ENCODE data around the gene C9orf85. TPM values are rescaled to one million over a fixed set of nuclear protein-coding genes. Genes with fewer than 3 reads are reported as not detected.
"Not testable (repeated sequence)": the region's sequence is repeated elsewhere in the genome, so short reads cannot be mapped to it uniquely, and the experiment has no call there.

C9orf85 gene
- total RNA-seq, 2 donors from 2014 or later, result 7.1 to 10.9 TPM

- H3K27ac Mint-ChIP-seq, result no peak overlapping the region
- no peaks in the 10 kb centered on the region for H3K9me3 Mint-ChIP-seq
- H3K4me3 Mint-ChIP-seq, result no peak overlapping the region
- no peaks in the 10 kb centered on the region for H3K4me1 Mint-ChIP-seq
- H3K36me3 Mint-ChIP-seq (ENCODE audit: low read depth), result peaks cover 3% of the 10 kb centered on the region
- H3K27me3 Mint-ChIP-seq, result no peaks in the 10 kb centered on the region
- ATAC-seq (replicated peaks), result no peak
These were observed 30.6 kb downstream of the C9orf85 start for GRCh38 chr9:71941998-71942567.

DNA sequence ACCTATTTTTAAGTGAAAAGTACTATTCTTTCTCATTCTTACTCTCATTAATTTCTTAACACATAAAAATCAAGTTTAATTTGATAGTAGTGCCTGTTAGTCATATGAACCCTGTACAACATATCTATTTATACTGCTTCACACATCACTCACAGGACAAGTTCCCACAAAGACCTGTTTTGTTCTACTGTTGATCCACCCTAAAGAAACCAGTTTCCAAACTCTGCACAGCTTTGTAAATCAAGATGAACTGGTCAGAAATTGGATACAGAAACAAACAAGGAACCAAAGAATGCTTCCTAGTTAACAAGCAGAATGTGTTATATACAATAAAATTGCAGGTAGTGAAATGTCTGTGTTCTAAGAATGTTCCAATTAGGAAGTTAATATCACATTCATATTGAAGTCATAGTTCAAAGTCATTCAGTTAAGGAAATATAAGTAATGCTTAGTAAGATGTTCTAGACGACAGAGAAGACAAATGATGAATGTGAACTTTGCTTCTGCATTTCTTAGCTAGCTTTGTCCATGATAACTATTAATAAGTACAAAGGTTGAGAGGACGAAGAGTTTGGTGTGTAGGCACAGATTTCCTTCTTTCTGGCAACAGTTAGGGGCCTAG, 33.4 kb downstream of the C9orf85 start:
- Mint-ChIP-seq H3K9me3 (no peaks in the 10 kb centered on the region), H3K4me3 (no peak overlapping the region), H3K27ac (no peak overlapping the region), H3K36me3 (ENCODE audit: low read depth) (peaks cover 24% of the 10 kb centered on the region), H3K4me1 (no peaks in the 10 kb centered on the region), H3K27me3 (no peaks in the 10 kb centered on the region)
- ATAC-seq (replicated peaks), result no peak

GRCh38 chr9:71954652-71955051, 43.2 kb downstream of the C9orf85 start:
- not testable (repeated sequence) for H3K4me1 Mint-ChIP-seq; H3K4me3 Mint-ChIP-seq; H3K9me3 Mint-ChIP-seq; H3K27me3 Mint-ChIP-seq; H3K27ac Mint-ChIP-seq; ATAC-seq (replicated peaks)
- H3K36me3 Mint-ChIP-seq (ENCODE audit: low read depth), result peaks cover 47% of the 10 kb centered on the region

GRCh38 chr9:71955300-71955915, 44.0 kb downstream of the C9orf85 start:
- H3K4me1 Mint-ChIP-seq, result no peaks in the 10 kb centered on the region
- no peaks in the 10 kb centered on the region for H3K9me3 Mint-ChIP-seq
- peaks cover 45% of the 10 kb centered on the region for H3K36me3 Mint-ChIP-seq (ENCODE audit: low read depth)
- H3K4me3 Mint-ChIP-seq, result no peak overlapping the region
- ATAC-seq (replicated peaks), result no peak
- H3K27ac Mint-ChIP-seq, result no peak overlapping the region
- no peaks in the 10 kb centered on the region for H3K27me3 Mint-ChIP-seq

- no peak overlapping the region for H3K4me3 Mint-ChIP-seq
- no peak overlapping the region for H3K27ac Mint-ChIP-seq
- no peak for ATAC-seq (replicated peaks)
- no peaks in the 10 kb centered on the region for H3K4me1 Mint-ChIP-seq
- H3K27me3 Mint-ChIP-seq, result no peaks in the 10 kb centered on the region
- peaks cover 7% of the 10 kb centered on the region for H3K9me3 Mint-ChIP-seq
- peaks cover 55% of the 10 kb centered on the region for H3K36me3 Mint-ChIP-seq (ENCODE audit: low read depth)
These were observed 50.9 kb downstream of the C9orf85 start for GRCh38 chr9:71962328-71962727.

GRCh38 chr9:71963471-71963996, 52.1 kb downstream of the C9orf85 start:
- not testable (repeated sequence) for H3K27ac Mint-ChIP-seq

GRCh38 chr9:71965403-71965802, 54.0 kb downstream of the C9orf85 start:
- Mint-ChIP-seq H3K4me1 (peaks cover 6% of the 10 kb centered on the region), H3K9me3 (peaks cover 14% of the 10 kb centered on the region), H3K4me3 (no peak overlapping the region), H3K27me3 (no peaks in the 10 kb centered on the region), H3K36me3 (ENCODE audit: low read depth) (peaks cover 47% of the 10 kb centered on the region), H3K27ac (no peak overlapping the region)
- no peak for ATAC-seq (replicated peaks)

More at GRCh38 chr9:71963471-71963996, 52.1 kb downstream of the C9orf85 start:
- H3K4me1 Mint-ChIP-seq; ATAC-seq (replicated peaks); H3K9me3 Mint-ChIP-seq; H3K27me3 Mint-ChIP-seq; H3K4me3 Mint-ChIP-seq: not testable (repeated sequence)
- H3K36me3 Mint-ChIP-seq (ENCODE audit: low read depth), result peaks cover 54% of the 10 kb centered on the region

GRCh38 chr9:71966601-71967000, 55.2 kb downstream of the C9orf85 start:
- Mint-ChIP-seq H3K4me1 (peaks cover 6% of the 10 kb centered on the region), H3K4me3 (no peak overlapping the region), H3K27me3 (no peaks in the 10 kb centered on the region), H3K27ac (no peak overlapping the region), H3K36me3 (ENCODE audit: low read depth) (peaks cover 58% of the 10 kb centered on the region), H3K9me3 (peaks cover 14% of the 10 kb centered on the region)
- ATAC-seq (replicated peaks), result no peak

- no peaks in the 10 kb centered on the region for H3K27me3 Mint-ChIP-seq
- H3K4me1 Mint-ChIP-seq, result peaks cover 6% of the 10 kb centered on the region
- no peak for ATAC-seq (replicated peaks)
- H3K36me3 Mint-ChIP-seq (ENCODE audit: low read depth), result peaks cover 63% of the 10 kb centered on the region
- no peak overlapping the region for H3K27ac Mint-ChIP-seq
- no peak overlapping the region for H3K4me3 Mint-ChIP-seq
- peaks cover 14% of the 10 kb centered on the region for H3K9me3 Mint-ChIP-seq
These were observed 57.2 kb downstream of the C9orf85 start for GRCh38 chr9:71968541-71969090.

GRCh38 chr9:71975833-71976232, 64.4 kb downstream of the C9orf85 start:
- no peaks in the 10 kb centered on the region for H3K9me3 Mint-ChIP-seq
- no peak for ATAC-seq (replicated peaks)

GRCh38 chr9:71977003-71977402, 65.6 kb downstream of the C9orf85 start:
- no peaks in the 10 kb centered on the region for H3K4me1 Mint-ChIP-seq
- H3K27me3 Mint-ChIP-seq, result no peaks in the 10 kb centered on the region
- no peak overlapping the region for H3K4me3 Mint-ChIP-seq

More at GRCh38 chr9:71975833-71976232, 64.4 kb downstream of the C9orf85 start:
- Mint-ChIP-seq H3K4me1 (no peaks in the 10 kb centered on the region), H3K27me3 (no peaks in the 10 kb centered on the region), H3K36me3 (ENCODE audit: low read depth) (peaks cover 33% of the 10 kb centered on the region), H3K4me3 (no peak overlapping the region), H3K27ac (no peak overlapping the region)

DNA sequence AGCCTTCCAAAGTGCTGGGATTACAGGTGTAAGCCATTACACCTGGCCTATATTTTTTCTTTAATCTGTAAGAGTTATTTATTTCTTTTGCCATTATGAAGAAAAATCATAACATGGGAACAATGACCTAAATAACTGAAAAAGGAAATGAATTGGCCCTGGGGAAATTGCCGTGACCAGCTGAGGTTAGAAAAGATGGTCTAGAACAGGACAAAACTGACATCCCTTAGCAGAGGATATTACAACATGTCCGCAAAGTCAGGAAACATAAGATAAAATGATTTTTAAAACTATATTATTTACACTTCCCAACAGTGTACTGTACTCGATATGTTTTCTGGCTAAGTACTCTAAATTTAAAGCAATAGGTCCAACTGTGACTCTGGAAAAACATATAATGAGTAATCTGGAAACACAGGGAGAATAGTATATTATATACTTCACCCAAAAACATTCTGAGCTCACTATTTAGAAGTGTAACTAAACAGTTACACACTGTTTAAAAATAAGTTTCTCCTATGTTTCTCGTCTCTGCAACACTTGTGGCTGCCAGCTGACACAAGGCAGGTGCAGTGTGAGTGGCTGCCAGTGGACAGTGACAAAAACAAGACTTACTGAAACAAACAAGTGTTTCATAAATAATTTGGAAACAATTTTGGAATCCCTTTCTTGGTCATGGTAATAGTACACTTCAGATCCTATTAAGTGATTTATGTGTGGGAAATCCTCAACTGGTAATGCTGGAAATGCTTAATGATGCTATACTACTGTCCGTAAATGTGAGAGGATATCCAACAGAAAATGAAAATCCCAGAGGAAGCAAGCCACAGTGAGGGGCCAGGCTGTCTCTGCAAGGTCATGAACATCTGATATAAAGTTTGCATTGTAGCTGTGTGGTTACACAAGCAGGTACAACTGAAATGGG, 69.1 kb downstream of the C9orf85 start:
- Mint-ChIP-seq H3K9me3 (no peaks in the 10 kb centered on the region), H3K36me3 (ENCODE audit: low read depth) (peaks cover 5% of the 10 kb centered on the region), H3K27ac (no peak overlapping the region), H3K27me3 (no peaks in the 10 kb centered on the region), H3K4me1 (no peaks in the 10 kb centered on the region), H3K4me3 (no peak overlapping the region)
- ATAC-seq (replicated peaks), result no peak

More at GRCh38 chr9:71977003-71977402, 65.6 kb downstream of the C9orf85 start:
- Mint-ChIP-seq H3K36me3 (ENCODE audit: low read depth) (peaks cover 24% of the 10 kb centered on the region), H3K9me3 (no peaks in the 10 kb centered on the region), H3K27ac (no peak overlapping the region)
- no peak for ATAC-seq (replicated peaks)

DNA sequence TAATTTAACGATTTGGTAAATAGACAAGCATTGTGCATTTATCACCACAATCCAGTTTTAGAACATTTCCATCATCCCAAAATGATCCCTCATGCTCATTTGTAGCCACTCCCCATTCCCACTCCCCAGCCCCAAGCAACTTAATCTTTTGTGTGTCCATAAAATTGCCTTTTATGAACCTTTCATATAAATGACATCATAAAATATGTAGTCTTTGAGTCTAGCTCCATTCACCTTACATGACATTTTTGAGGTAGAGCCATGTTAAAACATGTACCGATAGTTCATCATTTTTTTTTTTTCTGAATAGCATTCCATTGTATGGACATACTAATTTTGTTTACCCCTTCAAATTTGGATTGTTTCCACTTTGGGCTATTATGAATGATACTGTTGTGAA, 70.5 kb downstream of the C9orf85 start:
- Mint-ChIP-seq H3K27me3 (no peaks in the 10 kb centered on the region), H3K36me3 (ENCODE audit: low read depth) (no peaks in the 10 kb centered on the region), H3K9me3 (no peaks in the 10 kb centered on the region), H3K27ac (no peak overlapping the region), H3K4me1 (no peaks in the 10 kb centered on the region), H3K4me3 (no peak overlapping the region)
- ATAC-seq (replicated peaks), result no peak

- no peaks in the 10 kb centered on the region for H3K4me1 Mint-ChIP-seq
- no peaks in the 10 kb centered on the region for H3K36me3 Mint-ChIP-seq (ENCODE audit: low read depth)
- H3K27ac Mint-ChIP-seq, result no peak overlapping the region
- no peaks in the 10 kb centered on the region for H3K27me3 Mint-ChIP-seq
- no peaks in the 10 kb centered on the region for H3K9me3 Mint-ChIP-seq
- no peak overlapping the region for H3K4me3 Mint-ChIP-seq
- ATAC-seq (replicated peaks), result no peak
These were observed 73.0 kb downstream of the C9orf85 start for GRCh38 chr9:71984403-71984802.

All from activated T-helper 17 cell treated with anti-CD3 and anti-CD28 coated beads, Interleukin-2, amount 50 U/mL, for 72 hours (primary cell).